Uterus (tissue), 4 donors: Measurements from ENCODE around the gene RALB. TPM values are rescaled to one million over a fixed set of nuclear protein-coding genes. Genes with fewer than 3 reads are reported as not detected.

Experiments used
- DNase-seq, 2 donors: peaks; one replicate each; pipeline ENCODE4 v3.0.0-alpha.2; 2019 to 2020
- H3K27ac ChIP-seq, 2 donors: fragments of 200-600 bp; sonication (generic); 1 replicate in 1 of 2; 2 replicates in 1 of 2; pipeline ENCODE4 v1.5.1; 2016 to 2018
- H3K27me3 ChIP-seq, 2 donors: fragments of 200-600 bp; sonication (generic); one replicate each; pipeline ENCODE4 v1.5.1; 2018 to 2019; ENCODE audit warnings: control low read depth in 1 of 2
- H3K36me3 ChIP-seq, 2 donors: fragments of 200-600 bp; sonication (generic); one replicate each; pipeline ENCODE4 v1.5.1; 2019; ENCODE audit warnings: control low read depth in 1 of 2
- H3K4me1 ChIP-seq, 2 donors: fragments of 200-600 bp; sonication (generic); one replicate each; pipeline ENCODE4 v1.5.1; 2018 to 2019; ENCODE audit warnings: control low read depth in 1 of 2
- H3K4me3 ChIP-seq, 2 donors: fragments of 200-600 bp; sonication (generic); 1 replicate in 1 of 2; 2 replicates in 1 of 2; pipeline ENCODE4 v1.5.1; 2018 to 2019; ENCODE audit warnings: mild to moderate bottlenecking in 1 of 2
- H3K9me3 ChIP-seq, 2 donors: fragments of 200-600 bp; sonication (generic); one replicate each; pipeline ENCODE4 v1.5.1; 2019; ENCODE audit warnings: control low read depth in 1 of 2
- CTCF ChIP-seq, 4 experiments: fragments of 200-600 bp in 2 of 4; fragments of 450-650 bp in 2 of 4; sonication (generic) in 2 of 4; IDR thresholded peaks; one replicate each; pipeline ENCODE4 v1.5.1; 2016 to 2019; ENCODE audit warnings: antibody characterized with exemption in 4 of 4, mild to moderate bottlenecking in 2 of 4, moderate library complexity in 1 of 4
- POLR2A ChIP-seq, 2 donors: fragments of 450-650 bp; IDR thresholded peaks; one replicate each; pipeline ENCODE4 v1.6.1; 2016; ENCODE audit warnings: antibody characterized with exemption in 2 of 2, mild to moderate bottlenecking in 1 of 2, moderate library complexity in 1 of 2
- intact Hi-C: fragments of 100-400 bp; cut with DNase I; formaldehyde crosslinking; loops from one replicate; pipeline ENCODE4 v1.15.1; 2023; ENCODE audit warnings: low total_unique reads
- total RNA-seq, 4 donors: library from RNA; depleted of rRNA in 3 of 4; stranded (reverse); fragments of >200 nt in 3 of 4; gene quantifications; one replicate each; pipeline versions ENCODE4 v1.1.0 to v1.2.4, GENCODE V29; 2014 to 2023
- donor health status: DM: yes; HTN: yes; CAD: no.

RALB gene
- total RNA-seq, 4 donors from 2014 or later: 54.1 to 96.7 (median 78.2) TPM

GRCh38 chr2:120323807-120324399 lies 71.3 kb downstream of the RALB start:
- DNase-seq: no peak
- Histone ChIP-seq H3K27me3 (no peaks in the 10 kb centered on the region), H3K9me3 (no peaks in the 10 kb centered on the region), H3K36me3 (no peaks in the 10 kb centered on the region), H3K27ac (peak overlapping the region; percentile 16 to 43), H3K4me3 (no peak overlapping the region), H3K4me1 (no peaks in the 10 kb centered on the region)
- no peak for TF ChIP-seq CTCF (IDR thresholded peaks at IDR 0.05)
- no peak for TF ChIP-seq POLR2A (IDR thresholded peaks at IDR 0.05)
- intact Hi-C loops: no loop called here

- H3K4me1 ChIP-seq: no peaks in the 10 kb centered on the region
- intact Hi-C loops: no loop called here
- no peaks in the 10 kb centered on the region for H3K36me3 ChIP-seq
- no peaks in the 10 kb centered on the region for H3K27me3 ChIP-seq
- DNase-seq: no peak
- H3K4me3 ChIP-seq: no peak overlapping the region
- TF ChIP-seq POLR2A (IDR thresholded peaks at IDR 0.05) (no peak), CTCF (IDR thresholded peaks at IDR 0.05) (no peak)
- no peaks in the 10 kb centered on the region for H3K9me3 ChIP-seq
- no peak overlapping the region for H3K27ac ChIP-seq
These were observed 72.3 kb downstream of the RALB start for GRCh38 chr2:120324933-120325332.

GRCh38 chr2:120326066-120326465 lies 73.4 kb downstream of the RALB start:
- intact Hi-C loops: no loop called here
- no peaks in the 10 kb centered on the region for H3K4me1 ChIP-seq
- no peaks in the 10 kb centered on the region for H3K9me3 ChIP-seq
- no peak overlapping the region for H3K4me3 ChIP-seq
- DNase-seq: no peak
- H3K27me3 ChIP-seq: no peaks in the 10 kb centered on the region
- no peak for TF ChIP-seq CTCF (IDR thresholded peaks at IDR 0.05)
- no peak for TF ChIP-seq POLR2A (IDR thresholded peaks at IDR 0.05)
- no peak overlapping the region for H3K27ac ChIP-seq
- H3K36me3 ChIP-seq: no peaks in the 10 kb centered on the region

- Histone ChIP-seq H3K9me3 (no peaks in the 10 kb centered on the region), H3K27me3 (no peaks in the 10 kb centered on the region), H3K36me3 (no peaks in the 10 kb centered on the region), H3K27ac (no peak overlapping the region), H3K4me3 (no peak overlapping the region), H3K4me1 (no peaks in the 10 kb centered on the region)
- TF ChIP-seq CTCF (IDR thresholded peaks at IDR 0.05) (no peak), POLR2A (IDR thresholded peaks at IDR 0.05) (no peak)
- DNase-seq: no peak
- intact Hi-C loops: no loop called here
These were observed 78.5 kb downstream of the RALB start for GRCh38 chr2:120330946-120331822.

- TF ChIP-seq POLR2A (IDR thresholded peaks at IDR 0.05) (no peak), CTCF (IDR thresholded peaks at IDR 0.05) (no peak)
- no peak for DNase-seq
- H3K36me3 ChIP-seq: no peaks in the 10 kb centered on the region
- H3K9me3 ChIP-seq: no peaks in the 10 kb centered on the region
- no peak overlapping the region for H3K4me3 ChIP-seq
- no peak overlapping the region for H3K27ac ChIP-seq
- H3K27me3 ChIP-seq: no peaks in the 10 kb centered on the region
- H3K4me1 ChIP-seq: no peaks in the 10 kb centered on the region
- intact Hi-C loops: no loop called here
These were observed 79.3 kb downstream of the RALB start for GRCh38 chr2:120331903-120332302.
